Right renal cortex interstitium (tissue), 3 donors: ENCODE results near the gene CDH13. TPM values are rescaled to one million over a fixed set of nuclear protein-coding genes. Genes with fewer than 3 reads are reported as not detected.

ENCODE experiments used
- DNase-seq, 3 donors: peaks; one replicate each; pipeline ENCODE4 v3.0.0-alpha.2; 2013; ENCODE audit warnings: low read depth in 3 of 3, low spot score in 2 of 3
- polyA plus RNA-seq, 3 donors: library from polyadenylated mRNA; unstranded; fragments of 120-200 nt; gene quantifications; one replicate each; pipeline ENCODE4 v1.2.1, GENCODE V29; 2013; ENCODE audit not compliant: insufficient read length in 3 of 3

The CDH13 gene
- polyA plus RNA-seq, 3 donors: 9.4 to 16.2 (median 14.7) TPM

GRCh38 chr16:82735186-82735585, 108.4 kb downstream of the CDH13 start:
- DNase-seq: no peak

GRCh38 chr16:82735673-82736091, 108.9 kb downstream of the CDH13 start:
- no peak for DNase-seq

- DNase-seq: no peak
Measured at GRCh38 chr16:82736224-82736623, 109.5 kb downstream of the CDH13 start.

DNA sequence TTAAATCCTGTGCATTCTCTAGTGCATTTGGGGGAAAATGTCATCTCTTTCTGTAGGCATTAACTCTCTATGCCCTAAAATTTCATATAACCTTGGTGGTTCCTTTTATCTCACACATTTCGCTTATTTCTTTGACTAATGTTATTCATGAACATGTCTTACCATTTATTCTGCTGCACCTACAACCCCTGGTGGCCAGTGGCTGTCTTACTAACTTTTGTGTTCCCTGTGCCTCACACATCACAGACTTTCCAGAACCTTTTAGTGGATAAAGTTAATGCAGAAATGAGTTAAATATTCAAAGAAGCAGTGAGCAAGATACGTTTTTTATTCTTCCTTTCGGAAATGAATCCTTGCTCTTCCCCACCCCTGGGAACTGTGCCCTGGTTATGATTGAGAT, 111.9 kb downstream of the CDH13 start:
- no peak for DNase-seq

DNA sequence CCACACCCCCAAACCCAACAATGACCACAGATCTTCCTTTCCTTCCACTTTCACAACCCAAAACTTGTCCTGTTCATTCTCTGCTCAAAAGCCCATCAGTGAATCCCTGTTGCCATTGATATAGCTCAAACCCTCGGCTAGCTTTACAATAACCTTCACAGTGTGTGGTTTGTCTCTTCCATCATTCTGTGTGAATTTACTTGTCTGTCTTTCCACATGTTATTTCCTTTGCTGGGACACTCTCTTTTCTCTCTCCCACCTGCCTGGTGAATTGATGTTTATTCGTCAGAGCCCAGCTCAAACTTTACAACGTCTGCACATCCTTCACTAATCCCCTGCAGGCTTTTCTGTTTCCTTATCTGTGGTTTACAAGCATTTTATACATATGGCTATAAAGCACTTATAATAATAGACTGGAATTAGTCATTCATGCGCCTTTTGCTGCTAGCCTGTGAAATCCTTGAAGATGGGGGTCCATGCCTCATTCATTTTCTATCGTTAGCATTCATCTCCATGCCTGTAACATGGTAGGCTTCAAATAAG, 114.4 kb downstream of the CDH13 start:
- DNase-seq: no peak

- DNase-seq: no peak
Measured at GRCh38 chr16:82744958-82745357, 118.2 kb downstream of the CDH13 start.

DNA sequence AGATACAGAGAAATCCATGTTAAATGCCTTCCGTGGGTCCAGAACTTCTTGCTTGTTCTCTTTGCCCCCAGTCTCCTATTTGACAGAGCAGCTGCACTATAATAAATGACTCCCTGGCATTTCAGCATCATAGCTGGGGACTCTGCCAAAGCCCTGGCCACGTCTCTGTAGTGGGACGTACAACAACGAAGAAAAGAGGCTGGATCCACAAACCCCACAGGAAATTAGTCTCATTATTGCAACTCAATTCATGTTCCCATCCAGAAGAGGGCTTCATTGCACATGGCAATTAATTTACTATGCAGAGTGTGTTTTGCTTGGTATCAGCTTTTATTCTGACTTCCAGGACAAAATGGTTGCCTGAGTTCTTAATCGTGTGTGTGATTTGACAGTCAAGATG, 121.3 kb downstream of the CDH13 start:
- DNase-seq: no peak

- no peak for DNase-seq
Measured at GRCh38 chr16:82750068-82750467, 123.3 kb downstream of the CDH13 start.

DNA sequence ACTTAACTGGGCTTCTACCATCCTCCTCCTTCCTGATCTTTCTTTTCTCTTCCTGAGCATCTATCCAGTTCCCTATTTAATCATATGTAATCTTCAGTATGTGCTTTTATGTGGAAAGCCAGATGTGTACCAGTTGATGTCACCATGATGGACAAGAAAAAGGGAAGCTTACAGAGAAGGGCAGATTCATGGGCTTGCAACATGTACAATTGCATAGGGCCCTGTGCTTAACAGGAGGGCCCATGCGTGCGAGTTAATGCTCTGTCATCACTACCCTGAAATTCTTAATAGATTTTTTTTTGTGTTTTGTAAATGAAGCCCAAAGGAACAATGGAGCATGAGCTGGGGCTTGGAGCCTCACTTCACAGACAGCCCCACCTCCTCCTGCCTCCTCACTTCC, 124.3 kb downstream of the CDH13 start:
- DNase-seq: no peak

DNA sequence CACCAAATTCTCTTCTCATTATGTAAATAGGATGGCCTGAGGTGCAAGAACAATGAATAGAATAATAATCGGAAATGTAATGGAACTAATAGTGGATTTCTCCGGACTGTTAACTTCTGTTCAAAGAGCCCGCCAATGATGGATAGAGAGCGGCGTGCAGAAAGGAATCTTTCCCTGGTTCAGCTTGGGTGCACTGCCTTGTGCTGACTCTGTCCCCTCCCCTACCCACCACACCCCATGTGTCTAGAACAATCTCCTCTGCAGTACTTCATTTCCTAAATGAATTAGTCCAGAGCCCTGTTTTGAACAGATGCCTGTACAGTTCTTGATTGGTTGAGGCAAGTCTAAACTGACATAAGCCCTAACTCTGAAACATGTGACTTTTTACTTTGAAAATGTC, 125.4 kb downstream of the CDH13 start:
- no peak for DNase-seq

DNA sequence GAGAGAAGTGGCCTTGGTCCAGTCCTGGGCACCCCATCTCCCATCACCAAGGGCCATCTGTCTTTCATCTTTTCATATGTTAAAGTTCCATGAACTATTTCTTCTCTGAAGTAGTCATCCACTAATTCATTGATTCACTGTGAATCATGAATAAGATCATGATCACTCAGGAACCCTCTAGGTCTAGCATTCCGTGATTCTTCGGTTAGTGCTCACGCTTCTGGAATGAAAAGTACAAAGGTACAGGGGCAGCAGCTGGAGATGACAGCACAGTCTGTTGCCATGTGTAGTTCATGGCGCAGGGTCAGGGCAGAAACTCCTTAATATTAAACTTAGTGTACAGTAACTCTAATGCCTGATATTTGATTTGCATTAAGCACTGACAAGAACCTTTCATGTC, 127.1 kb downstream of the CDH13 start:
- DNase-seq: no peak

DNA sequence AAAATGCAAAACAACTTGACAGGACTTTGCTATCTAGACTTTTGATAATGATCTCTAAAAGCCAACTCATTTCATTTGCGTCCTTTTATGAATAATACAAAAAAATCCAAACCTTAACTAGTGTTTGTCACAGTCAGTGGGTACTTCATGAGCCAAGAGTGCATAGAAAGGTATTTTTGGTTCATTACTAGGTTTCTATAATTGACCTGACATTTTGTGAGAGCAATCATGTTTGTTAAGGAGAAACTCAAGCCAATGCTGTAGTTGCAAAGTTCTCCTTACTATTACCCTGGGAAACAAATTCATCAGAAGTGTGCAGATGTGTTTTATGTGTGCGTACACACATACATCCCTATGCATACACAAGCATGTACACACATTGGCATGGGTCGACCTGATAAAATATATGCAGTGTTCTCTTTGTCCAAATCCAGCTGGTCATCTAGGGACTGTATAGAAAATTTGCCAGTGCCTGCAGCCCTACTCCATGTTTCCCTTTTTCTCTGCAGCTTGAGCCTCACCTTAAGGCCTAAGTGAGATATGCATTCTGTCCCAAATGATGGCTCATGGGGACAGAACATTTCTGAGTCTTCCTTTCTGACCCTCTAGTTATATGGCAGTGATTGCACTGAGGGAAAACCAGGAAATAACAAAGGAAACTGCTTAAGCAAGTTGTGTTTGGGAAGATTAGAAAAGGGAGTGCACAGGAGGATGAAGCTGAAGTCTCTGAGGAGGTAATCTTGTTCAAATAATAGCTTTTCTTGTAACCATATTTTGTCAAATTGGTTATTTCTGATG, 128.1 kb downstream of the CDH13 start:
- no peak for DNase-seq

DNA sequence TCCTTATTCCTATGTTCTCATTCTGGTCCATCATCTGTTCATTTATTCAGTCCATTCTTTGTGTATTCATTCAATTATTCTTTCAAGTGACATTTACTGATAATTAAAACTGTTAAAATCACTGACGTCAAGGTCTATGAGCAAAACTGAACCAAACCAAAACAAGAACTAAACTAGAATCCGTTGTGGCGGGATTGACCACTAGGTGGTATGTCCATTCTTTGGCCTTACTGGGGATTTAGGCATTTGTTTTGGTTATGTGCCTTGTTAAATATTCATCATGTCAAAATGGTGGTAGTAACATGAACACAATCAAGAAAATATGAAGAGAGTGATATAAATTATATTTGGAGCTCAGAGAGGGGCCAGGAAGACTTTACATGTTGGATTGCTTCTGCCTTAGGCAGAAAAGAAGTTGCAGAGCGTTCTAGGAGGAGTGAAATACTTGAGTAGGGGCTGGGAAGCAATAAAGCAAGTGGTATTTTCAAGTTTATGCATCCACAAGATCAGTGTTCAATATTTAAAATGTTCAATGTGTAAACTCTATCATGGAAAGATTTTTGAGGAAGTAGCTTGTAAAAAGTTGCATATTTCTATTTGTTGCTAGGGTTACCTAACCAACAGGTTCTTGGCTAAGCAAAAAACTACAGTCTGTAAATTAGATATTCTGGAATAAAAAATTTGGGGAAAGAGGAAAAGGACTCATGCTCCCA, 129.0 kb downstream of the CDH13 start:
- DNase-seq: no peak

- DNase-seq: no peak
Measured at GRCh38 chr16:82756283-82756599, 129.5 kb downstream of the CDH13 start.

GRCh38 chr16:82758406-82758805, 131.6 kb downstream of the CDH13 start:
- no peak for DNase-seq

DNA sequence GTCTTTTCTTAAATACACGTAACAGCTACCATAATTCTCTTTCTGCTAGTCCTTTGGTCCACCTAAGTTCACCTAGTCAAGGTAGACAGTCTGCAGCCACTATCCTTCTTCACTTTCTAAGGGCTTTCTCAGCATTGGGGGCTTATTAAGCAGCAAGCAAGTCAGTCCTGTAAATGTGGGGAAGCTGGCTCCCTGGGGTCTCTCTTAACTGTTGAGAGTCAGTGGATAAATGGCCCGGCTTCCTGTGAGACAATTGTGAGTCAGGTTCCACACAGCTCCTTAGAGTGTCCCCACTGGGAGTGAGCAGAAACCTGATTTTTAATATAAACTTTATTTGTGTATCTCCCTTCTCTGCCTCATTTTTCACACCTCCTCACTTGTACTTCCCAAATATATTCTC, 132.1 kb downstream of the CDH13 start:
- no peak for DNase-seq

- no peak for DNase-seq
Measured at GRCh38 chr16:82761236-82761635, 134.5 kb downstream of the CDH13 start.

- DNase-seq: no peak
Measured at GRCh38 chr16:82761858-82762257, 135.1 kb downstream of the CDH13 start.

- no peak for DNase-seq
Measured at GRCh38 chr16:82763371-82763770, 136.6 kb downstream of the CDH13 start.

DNA sequence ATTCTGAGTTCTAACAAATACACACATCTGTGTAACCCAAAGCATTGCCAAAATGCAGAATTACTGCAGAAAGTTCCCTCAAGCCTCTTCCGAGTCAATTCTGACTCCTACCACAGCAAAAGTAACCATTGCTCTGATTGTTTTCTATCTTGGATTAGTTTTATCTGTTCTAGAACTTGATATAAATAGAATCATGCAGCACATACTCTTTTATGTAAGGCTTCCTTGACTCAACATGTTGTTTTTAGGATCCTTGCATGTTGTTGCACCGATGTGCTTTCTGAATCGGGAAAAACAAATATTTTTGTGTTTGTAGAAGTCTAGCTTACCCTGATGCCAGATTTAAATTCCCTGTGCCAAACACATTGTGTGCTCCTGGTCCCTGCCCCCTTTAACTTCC, 140.4 kb downstream of the CDH13 start:
- DNase-seq: no peak

GRCh38 chr16:82767808-82768207, 141.0 kb downstream of the CDH13 start:
- DNase-seq: no peak

DNA sequence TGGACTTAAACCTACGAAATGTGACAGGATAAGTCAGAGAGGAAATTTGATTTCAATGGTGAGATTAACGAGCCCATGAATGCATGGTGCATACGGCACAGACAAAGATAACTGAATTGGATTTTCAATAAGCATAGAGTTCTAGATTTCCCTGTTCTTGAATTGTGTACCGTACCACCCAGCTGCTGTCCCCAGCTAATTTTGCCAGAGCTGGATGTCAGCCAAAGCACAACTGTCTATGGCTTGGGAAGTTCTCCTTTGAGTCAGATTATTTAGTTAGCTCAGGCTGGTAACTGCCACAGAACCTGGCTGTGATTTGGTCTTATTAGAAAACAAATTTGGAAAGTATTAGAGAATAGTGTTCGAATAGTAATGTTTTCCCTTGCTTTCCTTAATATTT, 143.1 kb downstream of the CDH13 start:
- DNase-seq: no peak
